Measurements from ENCODE around the gene CYP2J2.
"Not testable (repeated sequence)": the region's sequence is repeated elsewhere in the genome, so short reads cannot be mapped to it uniquely, and the experiment has no call there.

The CYP2J2 gene, protein sequence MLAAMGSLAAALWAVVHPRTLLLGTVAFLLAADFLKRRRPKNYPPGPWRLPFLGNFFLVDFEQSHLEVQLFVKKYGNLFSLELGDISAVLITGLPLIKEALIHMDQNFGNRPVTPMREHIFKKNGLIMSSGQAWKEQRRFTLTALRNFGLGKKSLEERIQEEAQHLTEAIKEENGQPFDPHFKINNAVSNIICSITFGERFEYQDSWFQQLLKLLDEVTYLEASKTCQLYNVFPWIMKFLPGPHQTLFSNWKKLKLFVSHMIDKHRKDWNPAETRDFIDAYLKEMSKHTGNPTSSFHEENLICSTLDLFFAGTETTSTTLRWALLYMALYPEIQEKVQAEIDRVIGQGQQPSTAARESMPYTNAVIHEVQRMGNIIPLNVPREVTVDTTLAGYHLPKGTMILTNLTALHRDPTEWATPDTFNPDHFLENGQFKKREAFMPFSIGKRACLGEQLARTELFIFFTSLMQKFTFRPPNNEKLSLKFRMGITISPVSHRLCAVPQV

DNA sequence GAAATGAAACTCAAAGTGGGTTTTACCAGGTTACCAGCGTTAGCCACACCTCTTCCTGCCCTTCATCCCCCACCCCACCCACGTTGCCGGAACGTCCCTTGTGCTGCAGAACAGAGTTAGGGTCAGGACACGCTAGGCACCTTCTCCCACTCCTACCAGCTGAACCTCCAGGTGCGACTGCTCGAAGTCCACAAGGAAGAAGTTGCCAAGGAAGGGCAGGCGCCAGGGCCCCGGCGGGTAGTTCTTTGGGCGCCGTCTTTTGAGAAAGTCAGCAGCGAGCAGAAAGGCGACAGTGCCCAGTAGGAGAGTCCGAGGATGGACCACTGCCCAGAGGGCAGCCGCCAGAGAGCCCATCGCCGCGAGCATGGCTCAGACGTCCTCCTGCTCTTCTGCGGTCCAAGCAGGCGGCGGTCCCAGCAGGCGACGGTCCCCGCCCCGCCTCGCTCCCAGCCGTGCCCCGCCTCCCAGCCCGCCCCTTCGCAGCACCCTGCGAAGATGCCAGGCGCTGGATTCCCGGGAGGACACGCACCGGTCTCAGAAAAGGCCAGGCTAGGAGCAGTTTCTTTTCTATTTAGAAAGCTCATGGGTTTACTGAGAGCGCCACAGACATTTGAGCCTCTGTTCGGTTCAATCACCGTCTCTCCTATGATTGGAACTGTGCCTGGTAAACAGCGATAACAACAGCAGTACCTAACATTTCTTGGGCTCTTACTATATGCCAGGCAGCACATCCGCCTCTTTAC, at the start of gene CYP2J2:
CYP2J2 (minus strand) TSS at position 393 of the 743 bp plus-strand sequence; CDS start at position 366, 27 bp downstream.
- no peak within 1 kb of the TSS for H3K27ac ChIP-seq (ENCODE audit: low read depth, low read length)
- H3K36me3 ChIP-seq (ENCODE audit: control insufficient read depth, insufficient read depth, low read length): no peaks in the 10 kb centered on the region
- peak within 1 kb of the TSS; percentile 71 for H3K4me3 ChIP-seq (ENCODE audit: low read depth, low read length)
- peaks cover 45% of the 10 kb centered on the region for H3K27me3 ChIP-seq (ENCODE audit: control insufficient read depth, insufficient read depth, low read length)
- peaks cover 4% of the 10 kb centered on the region; the same call in 1 of the 2 replicates for H3K4me1 ChIP-seq (ENCODE audit: control insufficient read depth, insufficient read depth, low read length)
- no peaks in the 10 kb centered on the region for H3K9me3 ChIP-seq (ENCODE audit: control insufficient read depth, insufficient read depth, low read length)
- H3K9ac ChIP-seq (ENCODE audit: low read depth, low read length): no peak within 1 kb of the TSS; the same call in 1 of the 2 replicates

DNA sequence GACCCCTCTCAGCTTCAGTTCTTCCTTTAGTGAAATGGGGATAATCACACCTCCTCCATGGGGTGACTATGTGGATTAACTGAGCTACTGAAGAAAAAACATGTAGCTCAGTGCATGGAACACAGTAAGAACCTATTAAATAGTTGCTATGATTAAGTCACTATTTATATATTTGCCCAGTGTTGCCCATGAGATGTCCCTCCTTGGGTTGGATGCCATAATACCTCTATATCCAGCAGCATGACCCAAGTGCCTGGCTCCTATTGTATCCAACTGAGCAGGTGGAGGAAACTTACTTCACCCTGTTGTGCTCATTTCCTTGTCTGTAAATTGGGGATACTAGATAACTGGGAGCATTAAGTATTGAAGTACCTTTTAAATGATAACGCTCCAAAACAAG, 47.1 kb upstream of the CYP2J2 start:
- H3K9ac ChIP-seq (ENCODE audit: low read depth, low read length): no peak overlapping the region
- no peaks in the 10 kb centered on the region for H3K9me3 ChIP-seq (ENCODE audit: control insufficient read depth, insufficient read depth, low read length)
- H3K4me3 ChIP-seq (ENCODE audit: low read depth, low read length): no peak overlapping the region
- H3K36me3 ChIP-seq (ENCODE audit: control insufficient read depth, insufficient read depth, low read length): no peaks in the 10 kb centered on the region
- H3K27me3 ChIP-seq (ENCODE audit: control insufficient read depth, insufficient read depth, low read length): 0 out of 2 replicates have a peak, but pooled peaks cover 12% of the 10 kb centered on the region
- H3K4me1 ChIP-seq (ENCODE audit: control insufficient read depth, insufficient read depth, low read length): no peaks in the 10 kb centered on the region
- H3K27ac ChIP-seq (ENCODE audit: low read depth, low read length): no peak overlapping the region

DNA sequence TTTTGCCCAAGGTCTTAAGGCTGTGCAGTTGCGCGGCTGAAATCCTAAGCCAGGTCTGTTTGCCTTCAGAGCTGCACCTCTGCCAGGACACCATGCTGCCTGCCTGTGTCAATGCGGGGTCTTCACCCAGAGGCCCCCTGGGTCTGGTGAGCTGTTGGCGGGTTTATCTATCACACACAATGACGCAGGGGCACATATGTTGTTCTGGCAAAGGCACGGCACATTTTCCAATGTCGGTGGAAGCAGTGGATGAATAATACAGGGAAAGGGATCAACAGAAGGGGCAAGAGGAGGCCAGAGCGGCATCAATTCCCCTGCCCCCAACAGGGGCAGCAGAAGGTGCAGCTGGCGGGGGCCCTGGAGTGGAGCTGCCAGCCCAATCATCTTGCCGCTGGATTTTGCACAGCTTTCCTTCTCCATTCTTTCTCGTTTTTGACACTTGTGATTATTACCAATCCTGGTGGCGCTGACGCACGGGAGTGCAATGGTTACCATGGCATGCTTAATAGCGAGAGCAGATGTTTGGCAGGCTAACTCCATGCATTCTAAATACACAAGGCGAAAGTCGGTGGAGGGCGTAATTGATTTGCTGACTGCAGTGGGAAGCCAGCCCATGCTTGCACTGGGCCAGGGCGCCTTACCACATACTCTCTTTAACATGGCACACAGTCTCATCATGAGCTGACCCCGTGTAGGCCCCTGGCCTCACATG, 45.8 kb upstream of the CYP2J2 start:
- Histone ChIP-seq H3K9ac (ENCODE audit: low read depth, low read length) (no peak overlapping the region), H3K27me3 (ENCODE audit: control insufficient read depth, insufficient read depth, low read length) (0 out of 2 replicates have a peak, but pooled peaks cover 12% of the 10 kb centered on the region), H3K27ac (ENCODE audit: low read depth, low read length) (no peak overlapping the region), H3K4me1 (ENCODE audit: control insufficient read depth, insufficient read depth, low read length) (no peaks in the 10 kb centered on the region), H3K4me3 (ENCODE audit: low read depth, low read length) (no peak overlapping the region), H3K9me3 (ENCODE audit: control insufficient read depth, insufficient read depth, low read length) (no peaks in the 10 kb centered on the region), H3K36me3 (ENCODE audit: control insufficient read depth, insufficient read depth, low read length) (no peaks in the 10 kb centered on the region)

DNA sequence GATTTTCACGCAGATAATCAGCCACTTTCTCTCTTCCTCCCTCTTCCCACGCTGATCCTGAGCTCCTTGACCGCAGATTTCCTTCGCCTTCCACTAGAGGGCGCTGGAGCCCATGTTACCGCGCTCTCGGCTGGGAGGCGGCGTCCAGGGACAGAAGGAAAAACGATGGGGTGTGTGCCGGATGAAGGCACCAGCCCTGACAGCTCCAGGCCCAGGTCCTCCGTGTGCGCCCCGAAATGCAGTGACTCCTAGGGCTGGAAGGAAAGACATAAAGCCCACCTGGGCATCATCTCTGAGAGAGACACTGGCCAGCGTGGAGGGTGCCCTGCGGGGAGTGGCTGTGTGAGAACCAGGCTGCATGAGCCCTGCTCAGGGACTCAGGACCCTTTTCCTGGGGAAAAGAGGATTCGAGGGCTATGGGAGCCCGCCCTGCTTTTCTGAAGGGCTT, 44.9 kb upstream of the CYP2J2 start:
- Histone ChIP-seq H3K36me3 (ENCODE audit: control insufficient read depth, insufficient read depth, low read length) (no peaks in the 10 kb centered on the region), H3K4me1 (ENCODE audit: control insufficient read depth, insufficient read depth, low read length) (no peaks in the 10 kb centered on the region), H3K9ac (ENCODE audit: low read depth, low read length) (no peak overlapping the region), H3K27ac (ENCODE audit: low read depth, low read length) (no peak overlapping the region), H3K27me3 (ENCODE audit: control insufficient read depth, insufficient read depth, low read length) (0 out of 2 replicates have a peak, but pooled peaks cover 12% of the 10 kb centered on the region), H3K9me3 (ENCODE audit: control insufficient read depth, insufficient read depth, low read length) (no peaks in the 10 kb centered on the region), H3K4me3 (ENCODE audit: low read depth, low read length) (peak overlapping the region; percentile 50)

DNA sequence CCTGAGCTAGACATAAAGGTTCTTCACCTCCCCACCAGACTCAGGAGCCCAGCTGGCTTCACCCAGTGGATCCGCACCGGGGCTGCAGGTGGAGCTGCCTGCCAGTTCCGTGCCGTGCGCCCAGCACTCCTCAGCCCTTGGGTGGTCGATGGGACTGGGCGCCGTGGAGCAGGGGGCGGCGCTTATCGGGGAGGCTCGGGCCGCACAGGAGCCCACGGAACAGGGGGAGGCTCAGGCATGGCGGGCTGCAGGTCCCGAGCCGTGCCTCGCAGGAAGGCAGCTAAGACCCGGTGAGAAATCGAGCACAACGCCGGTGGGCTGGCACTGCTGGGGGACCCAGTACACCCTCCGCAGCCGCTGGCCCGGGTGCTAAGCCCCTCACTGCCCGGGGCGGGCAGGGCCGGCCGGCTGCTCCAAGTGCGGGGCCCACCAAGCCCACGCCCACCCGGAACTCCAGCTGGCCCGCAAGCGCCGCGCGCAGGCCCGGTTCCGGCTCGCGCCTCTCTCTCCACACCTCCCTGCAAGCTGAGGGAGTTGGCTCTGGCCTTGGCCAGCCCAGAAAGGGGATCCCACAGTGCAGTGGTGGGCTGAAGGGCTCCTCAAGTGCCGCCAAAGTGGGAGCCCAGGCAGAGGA, 43.1 kb upstream of the CYP2J2 start:
- H3K9ac ChIP-seq (ENCODE audit: low read depth, low read length); H3K27me3 ChIP-seq (ENCODE audit: control insufficient read depth, insufficient read depth, low read length); H3K4me1 ChIP-seq (ENCODE audit: control insufficient read depth, insufficient read depth, low read length); H3K4me3 ChIP-seq (ENCODE audit: low read depth, low read length); H3K27ac ChIP-seq (ENCODE audit: low read depth, low read length); H3K36me3 ChIP-seq (ENCODE audit: control insufficient read depth, insufficient read depth, low read length); H3K9me3 ChIP-seq (ENCODE audit: control insufficient read depth, insufficient read depth, low read length): not testable (repeated sequence)

DNA sequence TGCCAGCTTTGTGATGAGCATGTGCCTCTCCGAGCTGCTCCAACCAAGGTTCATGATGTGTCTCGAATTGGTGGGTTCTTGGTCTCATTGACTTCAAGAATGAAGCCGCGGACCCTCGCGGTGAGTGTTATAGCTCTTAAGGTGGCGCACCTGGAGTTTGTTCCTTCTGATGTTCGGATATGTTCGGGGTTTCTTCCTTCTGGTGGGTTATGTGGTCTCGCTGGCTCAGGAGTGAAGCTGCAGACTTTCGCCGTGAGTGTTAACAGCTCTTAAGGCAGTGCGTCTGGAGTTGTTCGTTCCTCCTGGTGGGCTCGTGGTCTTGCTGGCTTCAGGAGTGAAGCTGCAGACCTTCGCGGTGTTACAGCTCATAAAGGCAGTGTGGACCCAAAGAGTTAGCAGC, 42.2 kb upstream of the CYP2J2 start:
- H3K36me3 ChIP-seq (ENCODE audit: control insufficient read depth, insufficient read depth, low read length); H3K4me1 ChIP-seq (ENCODE audit: control insufficient read depth, insufficient read depth, low read length); H3K27ac ChIP-seq (ENCODE audit: low read depth, low read length); H3K9ac ChIP-seq (ENCODE audit: low read depth, low read length); H3K9me3 ChIP-seq (ENCODE audit: control insufficient read depth, insufficient read depth, low read length); H3K27me3 ChIP-seq (ENCODE audit: control insufficient read depth, insufficient read depth, low read length); H3K4me3 ChIP-seq (ENCODE audit: low read depth, low read length): not testable (repeated sequence)

DNA sequence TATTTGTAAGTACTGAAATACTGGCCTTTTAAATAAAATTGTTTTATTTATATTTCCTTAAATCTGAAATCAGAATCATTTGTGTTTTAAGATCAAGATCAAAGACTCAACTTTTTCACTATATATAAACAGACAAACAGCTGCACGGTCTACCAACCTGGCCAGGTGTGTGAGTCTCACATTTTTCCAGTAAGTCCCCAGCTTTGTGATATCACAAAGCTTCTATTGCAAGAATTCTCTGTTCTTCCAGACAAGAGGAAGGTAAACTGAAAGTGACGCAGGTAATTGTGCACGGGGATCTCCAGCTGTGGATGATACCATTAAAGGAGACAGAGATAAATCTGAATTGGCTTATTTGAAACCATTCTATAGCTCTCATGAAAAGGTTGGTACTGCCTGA, 41.2 kb upstream of the CYP2J2 start:
- H3K27me3 ChIP-seq (ENCODE audit: control insufficient read depth, insufficient read depth, low read length): no peaks in the 10 kb centered on the region
- H3K4me3 ChIP-seq (ENCODE audit: low read depth, low read length): no peak overlapping the region
- H3K36me3 ChIP-seq (ENCODE audit: control insufficient read depth, insufficient read depth, low read length): no peaks in the 10 kb centered on the region
- H3K9ac ChIP-seq (ENCODE audit: low read depth, low read length): no peak overlapping the region
- no peak overlapping the region for H3K27ac ChIP-seq (ENCODE audit: low read depth, low read length)
- no peaks in the 10 kb centered on the region for H3K4me1 ChIP-seq (ENCODE audit: control insufficient read depth, insufficient read depth, low read length)
- H3K9me3 ChIP-seq (ENCODE audit: control insufficient read depth, insufficient read depth, low read length): no peaks in the 10 kb centered on the region

DNA sequence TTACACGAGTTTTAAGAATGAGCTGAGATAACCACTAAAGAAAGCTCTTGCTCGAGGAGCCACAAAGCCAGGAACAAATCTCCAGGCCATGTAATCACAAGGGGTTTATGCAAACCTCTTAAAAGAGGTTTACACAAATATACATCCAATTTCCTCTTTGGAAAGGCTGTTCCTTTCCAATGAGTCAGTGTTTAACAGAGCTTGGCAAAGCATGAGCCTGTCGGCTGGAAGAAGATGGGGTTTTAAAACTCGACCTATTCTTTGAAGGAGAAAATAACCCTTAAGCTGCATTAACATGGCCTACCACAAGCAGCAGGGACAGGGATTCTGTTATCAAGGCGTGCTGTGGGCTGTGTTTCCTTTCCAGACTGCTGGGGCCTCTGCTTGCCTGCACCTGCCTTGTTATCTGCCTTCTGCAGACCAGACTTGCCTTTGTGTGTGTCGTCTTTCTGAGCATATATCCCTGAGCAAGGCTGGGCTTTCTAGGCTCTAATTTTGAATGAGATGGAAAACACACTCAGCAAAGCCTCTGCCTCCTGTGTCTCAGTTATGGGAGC, 40.6 kb upstream of the CYP2J2 start:
- Histone ChIP-seq H3K36me3 (ENCODE audit: control insufficient read depth, insufficient read depth, low read length) (no peaks in the 10 kb centered on the region), H3K9ac (ENCODE audit: low read depth, low read length) (no peak overlapping the region), H3K4me1 (ENCODE audit: control insufficient read depth, insufficient read depth, low read length) (no peaks in the 10 kb centered on the region), H3K27ac (ENCODE audit: low read depth, low read length) (no peak overlapping the region), H3K9me3 (ENCODE audit: control insufficient read depth, insufficient read depth, low read length) (no peaks in the 10 kb centered on the region), H3K4me3 (ENCODE audit: low read depth, low read length) (no peak overlapping the region), H3K27me3 (ENCODE audit: control insufficient read depth, insufficient read depth, low read length) (no peaks in the 10 kb centered on the region)

DNA sequence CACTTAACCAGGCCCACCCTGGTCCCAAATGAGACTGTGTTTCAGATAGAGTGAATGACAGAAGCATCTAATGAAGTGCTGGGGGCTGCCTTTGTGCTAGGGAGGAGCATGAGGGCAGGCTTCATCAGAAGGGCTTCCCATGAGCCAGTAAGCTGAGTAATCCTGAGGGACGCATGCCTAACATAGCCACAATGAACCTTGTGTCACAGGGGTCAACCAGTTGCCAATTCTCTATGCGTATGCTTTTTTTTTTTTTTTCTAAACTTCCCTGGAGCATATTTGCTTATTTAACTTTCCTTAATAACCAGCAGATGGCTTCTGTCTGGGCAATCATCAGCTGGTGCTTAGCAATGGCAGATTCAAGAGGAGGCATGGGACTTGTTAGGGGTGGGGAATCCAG, 25.5 kb upstream of the CYP2J2 start:
- no peaks in the 10 kb centered on the region for H3K27me3 ChIP-seq (ENCODE audit: control insufficient read depth, insufficient read depth, low read length)
- no peak overlapping the region for H3K4me3 ChIP-seq (ENCODE audit: low read depth, low read length)
- H3K9me3 ChIP-seq (ENCODE audit: control insufficient read depth, insufficient read depth, low read length): no peaks in the 10 kb centered on the region
- H3K4me1 ChIP-seq (ENCODE audit: control insufficient read depth, insufficient read depth, low read length): no peaks in the 10 kb centered on the region
- no peak overlapping the region for H3K27ac ChIP-seq (ENCODE audit: low read depth, low read length)
- H3K36me3 ChIP-seq (ENCODE audit: control insufficient read depth, insufficient read depth, low read length): no peaks in the 10 kb centered on the region
- H3K9ac ChIP-seq (ENCODE audit: low read depth, low read length): no peak overlapping the region

DNA sequence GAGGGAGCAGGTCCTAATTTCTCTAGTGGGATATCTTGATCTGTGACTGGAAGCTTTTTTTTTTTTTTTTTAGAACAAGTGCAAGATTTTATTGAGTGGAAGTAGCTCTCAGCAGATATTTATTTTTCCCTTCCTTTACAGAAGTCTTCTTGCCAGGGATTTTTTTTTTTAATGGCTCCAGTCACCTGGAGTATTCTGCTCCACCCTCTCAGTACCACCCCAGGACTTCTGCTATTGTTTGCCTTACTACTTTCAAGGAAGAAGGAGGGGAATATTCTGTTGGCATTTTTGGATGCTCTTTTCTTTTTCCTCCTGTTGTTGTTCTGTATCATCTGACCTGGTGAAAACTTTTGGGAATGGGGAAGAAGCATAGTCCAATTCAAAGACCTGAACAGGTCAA, 23.1 kb upstream of the CYP2J2 start:
- no peaks in the 10 kb centered on the region for H3K27me3 ChIP-seq (ENCODE audit: control insufficient read depth, insufficient read depth, low read length)
- no peaks in the 10 kb centered on the region for H3K4me1 ChIP-seq (ENCODE audit: control insufficient read depth, insufficient read depth, low read length)
- H3K9me3 ChIP-seq (ENCODE audit: control insufficient read depth, insufficient read depth, low read length): no peaks in the 10 kb centered on the region
- no peak overlapping the region for H3K9ac ChIP-seq (ENCODE audit: low read depth, low read length)
- no peaks in the 10 kb centered on the region for H3K36me3 ChIP-seq (ENCODE audit: control insufficient read depth, insufficient read depth, low read length)
- no peak overlapping the region for H3K27ac ChIP-seq (ENCODE audit: low read depth, low read length)
- H3K4me3 ChIP-seq (ENCODE audit: low read depth, low read length): no peak overlapping the region
